Spleen (tissue), 7 donors: ENCODE measurements around the gene CYP39A1.

Experiments
- POLR2AphosphoS5 ChIP-seq, 3 donors: sonication (generic); formaldehyde crosslinking; IDR thresholded peaks; one replicate each; pipeline ENCODE4 v1.5.1; 2017; ENCODE audit warnings: antibody characterized with exemption in 3 of 3
- TF ChIP-seq, protein P1 (sequence below), 11 experiments: fragments of 200-600 bp in 7 of 11; fragments of 450-650 bp in 4 of 11; sonication (generic) in 4 of 11; IDR thresholded peaks in 8 of 11; conservative IDR thresholded peaks in 3 of 11; 1 replicate in 7 of 11; 2 replicates in 4 of 11; pipeline versions ENCODE4 v1.4.0 to v1.8.0; 2016 to 2021; ENCODE audit warnings: antibody characterized with exemption in 11 of 11, inconsistent platforms in 4 of 11, mild to moderate bottlenecking in 1 of 11
- donor health status: DM: no; HTN: no; CAD: no; lungs with moderate emphysema.
- donor health status: DM: no; HTN: no; CAD: no.
- donor health status: DM: no; HTN: no; CAD: no.

DNA sequence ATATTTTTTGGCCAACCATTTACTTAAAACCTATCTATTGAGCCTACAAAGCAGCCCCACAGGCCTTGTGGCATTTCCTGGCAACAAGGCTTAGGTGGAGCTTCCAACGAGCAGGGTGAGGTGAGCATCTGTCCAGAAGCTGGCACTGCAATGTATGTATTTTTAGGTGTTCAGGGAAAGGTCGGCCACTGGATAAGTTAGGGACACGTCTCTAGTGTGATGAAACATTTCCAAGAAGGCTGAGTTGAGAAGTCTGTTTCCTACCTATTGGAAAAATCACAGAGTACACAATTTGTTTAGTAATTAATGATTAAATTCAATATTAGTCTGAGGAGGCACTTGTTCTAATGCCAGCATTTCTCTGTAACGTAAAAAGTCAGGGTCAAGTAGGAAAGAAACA lies 143.6 kb downstream of the CYP39A1 start:
- TF ChIP-seq POLR2AphosphoS5 (IDR thresholded peaks at IDR 0.05) = no peak
- TF ChIP-seq, protein P1, sequence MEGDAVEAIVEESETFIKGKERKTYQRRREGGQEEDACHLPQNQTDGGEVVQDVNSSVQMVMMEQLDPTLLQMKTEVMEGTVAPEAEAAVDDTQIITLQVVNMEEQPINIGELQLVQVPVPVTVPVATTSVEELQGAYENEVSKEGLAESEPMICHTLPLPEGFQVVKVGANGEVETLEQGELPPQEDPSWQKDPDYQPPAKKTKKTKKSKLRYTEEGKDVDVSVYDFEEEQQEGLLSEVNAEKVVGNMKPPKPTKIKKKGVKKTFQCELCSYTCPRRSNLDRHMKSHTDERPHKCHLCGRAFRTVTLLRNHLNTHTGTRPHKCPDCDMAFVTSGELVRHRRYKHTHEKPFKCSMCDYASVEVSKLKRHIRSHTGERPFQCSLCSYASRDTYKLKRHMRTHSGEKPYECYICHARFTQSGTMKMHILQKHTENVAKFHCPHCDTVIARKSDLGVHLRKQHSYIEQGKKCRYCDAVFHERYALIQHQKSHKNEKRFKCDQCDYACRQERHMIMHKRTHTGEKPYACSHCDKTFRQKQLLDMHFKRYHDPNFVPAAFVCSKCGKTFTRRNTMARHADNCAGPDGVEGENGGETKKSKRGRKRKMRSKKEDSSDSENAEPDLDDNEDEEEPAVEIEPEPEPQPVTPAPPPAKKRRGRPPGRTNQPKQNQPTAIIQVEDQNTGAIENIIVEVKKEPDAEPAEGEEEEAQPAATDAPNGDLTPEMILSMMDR (IDR thresholded peaks at IDR 0.05 in 8 of 11, conservative IDR thresholded peaks at IDR 0.05 in 3 of 11) = no peak
